HEK293T (cell line): ENCODE measurements around the gene EIF1AD.

Experiments
- CTCF ChIA-PET: fragments of 350-600 bp; formaldehyde crosslinking; extraction: SDS; loops from one replicate; lab custom pipeline; 2021; ENCODE audit warnings: antibody characterized with exemption, inconsistent platforms; lab: Yijun Ruan, JAX
- POLR2A ChIA-PET: fragments of 350-600 bp; formaldehyde crosslinking; extraction: SDS; loops from one replicate; lab custom pipeline; 2020; ENCODE audit warnings: antibody characterized with exemption, inconsistent platforms; lab: Yijun Ruan, JAX
- DNase-seq: peaks from one replicate; pipeline ENCODE4 v3.0.0; 2012; ENCODE audit warnings: mixed read lengths; ENCODE audit errors: extremely low spot score
- ARNT ChIP-seq: fragments of 450-650 bp; IDR thresholded peaks from 2 replicates; pipeline ENCODE4 v1.6.1; 2017; ENCODE audit warnings: mild to moderate bottlenecking
- BHLHE40 ChIP-seq: fragments of 450-650 bp; IDR thresholded peaks from 2 replicates; pipeline ENCODE4 v1.6.1; 2016; ENCODE audit warnings: mild to moderate bottlenecking, moderate library complexity, borderline replicate concordance
- CTBP1 ChIP-seq: fragments of 450-650 bp; IDR thresholded peaks from 2 replicates; pipeline ENCODE4 v1.6.1; 2016; ENCODE audit warnings: borderline replicate concordance
- ELF4 ChIP-seq: fragments of 450-650 bp; IDR thresholded peaks from 2 replicates; pipeline ENCODE4 v1.6.1; 2017; ENCODE audit warnings: antibody characterized with exemption
- FOXA1 ChIP-seq: fragments of 450-650 bp; IDR thresholded peaks from 2 replicates; pipeline ENCODE4 v1.6.1; 2016; ENCODE audit warnings: mild to moderate bottlenecking
- FOXK2 ChIP-seq: fragments of 450-650 bp; IDR thresholded peaks from 2 replicates; pipeline ENCODE4 v1.6.1; 2016; ENCODE audit warnings: mild to moderate bottlenecking
- FOXM1 ChIP-seq: fragments of 450-650 bp; IDR thresholded peaks from 2 replicates; pipeline ENCODE4 v1.6.1; 2017; ENCODE audit warnings: mild to moderate bottlenecking, borderline replicate concordance
- HDGF ChIP-seq: fragments of 450-650 bp; IDR thresholded peaks from 2 replicates; pipeline ENCODE4 v1.6.1; 2017; ENCODE audit warnings: antibody characterized with exemption, borderline replicate concordance
- L3MBTL2 ChIP-seq: fragments of 450-650 bp; conservative IDR thresholded peaks from 2 replicates; pipeline ENCODE4 v1.6.1; 2016; ENCODE audit warnings: mild to moderate bottlenecking
- LEF1 ChIP-seq: fragments of 450-650 bp; IDR thresholded peaks from 2 replicates; pipeline ENCODE4 v1.6.1; 2017; ENCODE audit warnings: mild to moderate bottlenecking, borderline replicate concordance
- NFRKB ChIP-seq: fragments of 450-650 bp; IDR thresholded peaks from 2 replicates; pipeline ENCODE4 v1.6.1; 2016; ENCODE audit warnings: mild to moderate bottlenecking, moderate library complexity
- PKNOX1 ChIP-seq: fragments of 450-650 bp; IDR thresholded peaks from 2 replicates; pipeline ENCODE4 v1.6.1; 2016
- SP1 ChIP-seq: fragments of 450-650 bp; IDR thresholded peaks from 2 replicates; pipeline ENCODE4 v1.6.1; 2017
- SUZ12 ChIP-seq: fragments of 450-650 bp; IDR thresholded peaks from 2 replicates; pipeline ENCODE4 v1.6.1; 2016; ENCODE audit warnings: mild to moderate bottlenecking
- TARDBP ChIP-seq: fragments of 450-650 bp; IDR thresholded peaks from 2 replicates; pipeline ENCODE4 v1.6.1; 2016
- ZNF384 ChIP-seq: fragments of 450-650 bp; IDR thresholded peaks from 2 replicates; pipeline ENCODE4 v1.6.1; 2016

Gene EIF1AD

GRCh38 chr11:66047541-66048365 lies 45.8 kb upstream of the EIF1AD start:
- TF ChIP-seq L3MBTL2: no peak
- no peak for TF ChIP-seq TARDBP
- TF ChIP-seq FOXA1: no peak
- no peak for TF ChIP-seq ELF4
- TF ChIP-seq CTBP1: no peak
- TF ChIP-seq ZNF384: no peak
- no peak for TF ChIP-seq SUZ12
- no peak for TF ChIP-seq PKNOX1
- TF ChIP-seq NFRKB: no peak
- no peak for TF ChIP-seq ARNT
- no peak for TF ChIP-seq SP1
- no peak for TF ChIP-seq FOXM1
- TF ChIP-seq HDGF: no peak
- POLR2A ChIA-PET: no interaction called here
- CTCF ChIA-PET: interaction anchor here (1.6 kb wide), 1 partner anchor 25 kb away, joined by 5 read pairs; no protein-coding TSS in a partner anchor

GRCh38 chr11:66046901-66047300 lies 44.9 kb upstream of the EIF1AD start:
- no peak for TF ChIP-seq ELF4
- CTCF ChIA-PET: interaction anchor here (1.6 to 2.2 kb wide), 2 partner anchors 24 kb away, joined by 5 to 11 read pairs; no protein-coding TSS in a partner anchor

More at GRCh38 chr11:66047541-66048365, 45.8 kb upstream of the EIF1AD start:
- no peak for DNase-seq

GRCh38 chr11:66045177-66045639 lies 43.3 kb upstream of the EIF1AD start:
- CTCF ChIA-PET: interaction anchor here (0.6 to 2.2 kb wide), 10 partner anchors 9 to 157 kb away, joined by 3 to 11 read pairs (median 6); partner anchors contain the start of genes FIBP and PACS1
- POLR2A ChIA-PET: interaction anchor here (0.8 to 1.3 kb wide), 4 partner anchors 9 to 154 kb away, joined by 3 to 5 read pairs (median 4); partner anchors contain the start of genes BANF1, CCDC85B and EIF1AD
- TF ChIP-seq SP1 (no peak), FOXM1 (peak; percentile 60; the same call in 1 of the 2 replicates), BHLHE40 (no peak)
- peak; percentile 90 for DNase-seq

More at GRCh38 chr11:66046901-66047300, 44.9 kb upstream of the EIF1AD start:
- POLR2A ChIA-PET: no interaction called here
- no peak for DNase-seq

- POLR2A ChIA-PET: interaction anchor here (0.8 to 1.3 kb wide), 3 partner anchors 23 to 154 kb away, joined by 3 to 5 read pairs (median 4); partner anchors contain the start of genes BANF1, CCDC85B and EIF1AD
- no peak for DNase-seq
- CTCF ChIA-PET: interaction anchor here (0.6 to 2.2 kb wide), 9 partner anchors 8 to 369 kb away, joined by 3 to 11 read pairs (median 6); partner anchors contain the start of genes FIBP and PACS1
- TF ChIP-seq ARNT (no peak), NFRKB (no peak), PKNOX1 (no peak), SP1 (no peak), SUZ12 (no peak), ELF4 (no peak), CTBP1 (no peak), HDGF (no peak), FOXM1 (no peak), LEF1 (no peak), L3MBTL2 (no peak), FOXK2 (no peak), ZNF384 (no peak), TARDBP (no peak)
These were observed 42.8 kb upstream of the EIF1AD start for GRCh38 chr11:66044757-66045156.

DNA sequence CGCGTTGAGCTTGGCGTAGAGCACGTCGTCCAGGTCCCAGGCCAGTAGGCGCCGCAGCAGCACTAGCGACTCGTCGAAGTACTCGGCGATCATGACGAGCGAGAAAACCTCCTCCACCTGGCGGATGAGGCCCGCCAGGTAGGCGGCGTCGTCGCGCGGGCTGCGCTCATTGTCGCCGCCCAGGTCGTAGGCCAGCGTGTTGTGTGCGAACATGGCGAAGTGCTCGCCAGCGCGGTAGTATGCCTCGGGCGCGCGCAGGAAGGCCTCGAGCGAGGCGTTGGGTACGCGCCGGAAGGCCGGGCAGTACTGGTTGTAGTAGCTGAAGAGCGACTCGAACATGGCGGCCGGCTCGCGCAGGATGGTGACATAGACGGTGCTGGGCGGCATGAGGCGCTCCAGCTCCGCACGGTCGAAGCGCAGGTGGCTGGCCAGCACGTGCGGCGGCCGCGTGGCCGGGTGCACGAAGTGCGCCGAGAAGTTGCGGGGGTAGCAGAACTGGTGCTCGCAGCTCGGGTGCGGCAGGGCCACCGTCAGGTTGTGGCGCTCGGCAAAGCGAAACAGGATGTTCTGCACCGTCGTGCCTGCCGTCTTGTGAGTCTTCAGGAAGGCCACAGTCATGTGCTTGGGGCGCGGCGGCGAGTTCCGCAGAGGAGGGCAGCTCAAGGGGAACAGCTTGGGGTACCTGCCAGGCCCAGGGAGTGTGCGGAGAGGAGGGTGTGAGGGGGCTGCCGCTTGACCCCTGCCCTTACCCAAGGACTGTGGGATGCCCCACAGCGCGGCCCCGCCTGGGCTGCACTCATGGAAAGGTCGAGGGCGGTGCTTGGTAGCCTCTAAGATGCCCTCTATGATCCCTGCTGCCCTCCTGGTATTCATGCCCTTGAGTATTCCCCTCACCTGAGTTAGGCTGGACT lies 41.3 kb upstream of the EIF1AD start:
- POLR2A ChIA-PET: interaction anchor here (0.9 to 1.5 kb wide), 2 partner anchors 9 to 41 kb away, joined by 3 read pairs; partner anchors contain the start of genes BANF1 and SF3B2
- TF ChIP-seq SP1 (no peak), PKNOX1 (no peak), SUZ12 (no peak), ELF4 (no peak), FOXA1 (no peak), NFRKB (no peak), FOXK2 (no peak), LEF1 (no peak), HDGF (no peak), FOXM1 (no peak), ARNT (no peak), TARDBP (no peak), ZNF384 (no peak), L3MBTL2 (no peak), BHLHE40 (no peak)
- CTCF ChIA-PET: interaction anchor here (0.5 to 1.0 kb wide), 2 partner anchors 8 to 683 kb away, joined by 3 to 4 read pairs; no protein-coding TSS in a partner anchor
- DNase-seq: no peak
